Suppressor macrophage (primary cell): ENCODE results near the gene DCTN1.

Experiments used
- DNase-seq, 4 experiments: peaks; one replicate each; pipeline ENCODE4 v3.0.0-alpha.2; 2020 to 2022

The DCTN1 gene

DNA sequence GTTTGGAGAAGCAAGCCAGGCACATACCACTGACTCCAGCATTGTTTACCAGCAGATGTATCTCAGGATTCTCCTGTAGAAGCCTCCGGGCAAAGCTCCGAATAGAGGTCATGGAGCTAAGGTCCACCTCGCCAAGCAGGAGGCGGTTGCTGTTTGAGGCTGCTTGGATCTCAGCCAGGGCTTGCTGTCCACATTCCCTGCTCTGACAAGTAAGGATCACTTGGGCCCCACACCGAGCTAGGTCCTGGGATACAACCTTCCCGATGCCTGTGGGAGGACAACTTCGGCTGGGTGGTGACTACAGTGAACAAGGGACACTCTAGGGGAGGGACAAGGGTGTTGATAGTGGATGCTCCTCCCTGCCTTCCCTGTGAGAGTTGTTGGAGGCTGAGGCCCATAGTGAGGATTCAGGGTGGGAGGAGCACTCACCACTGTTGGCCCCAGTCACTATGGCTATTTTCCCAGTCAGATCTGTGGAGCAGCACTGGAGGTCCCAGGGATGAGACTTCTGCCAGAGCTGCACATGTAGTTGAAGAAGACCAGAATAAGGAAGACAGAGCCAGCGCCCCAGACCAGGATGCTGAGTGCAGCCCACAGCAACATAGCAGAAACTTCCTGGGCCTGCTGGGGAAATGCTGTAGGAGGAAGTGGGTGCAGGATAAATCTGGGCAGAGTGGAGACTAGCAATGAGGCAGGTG lies 33.0 kb upstream of the DCTN1 start:
- DNase-seq = peak; percentile 27 to 58 (median 48)

DNA sequence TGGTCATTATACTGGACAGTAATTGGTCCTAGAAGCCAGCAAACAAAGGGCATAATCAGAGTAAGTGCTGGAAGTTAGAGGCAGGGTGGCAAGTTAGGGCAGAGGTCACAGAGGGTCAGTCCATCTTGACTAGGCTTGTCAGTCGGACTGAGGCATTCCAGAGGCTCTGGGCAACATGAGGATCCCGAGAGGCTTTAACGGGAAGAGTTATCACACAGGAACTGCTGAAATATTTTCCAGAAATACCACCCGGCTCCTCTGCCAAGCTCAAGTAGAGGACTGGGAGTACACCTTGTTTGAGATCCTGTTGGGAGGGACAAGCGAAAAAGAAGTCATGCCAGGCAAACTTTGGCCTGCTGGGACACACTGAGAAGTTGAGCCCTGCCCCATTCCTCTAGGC lies 27.6 kb upstream of the DCTN1 start:
- DNase-seq = no peak

DNA sequence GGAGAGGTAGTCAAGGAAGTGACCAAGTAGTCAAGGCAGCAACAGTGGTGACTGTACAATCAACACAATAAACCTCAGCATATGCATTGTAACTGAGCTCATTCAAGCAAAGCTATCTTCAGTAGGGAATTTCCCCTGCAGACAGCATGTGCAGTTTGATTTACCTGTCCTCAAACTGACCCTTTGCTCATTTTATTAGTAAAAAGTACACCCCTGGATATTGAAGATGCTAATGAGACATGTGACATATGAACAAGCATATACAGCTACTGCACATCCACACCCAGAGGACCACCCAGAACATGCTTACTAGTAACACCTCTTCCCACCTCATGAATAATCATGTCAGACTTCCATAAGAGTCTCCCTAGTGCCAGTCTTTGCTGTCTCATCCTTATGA lies 25.9 kb upstream of the DCTN1 start:
- no peak for DNase-seq

DNA sequence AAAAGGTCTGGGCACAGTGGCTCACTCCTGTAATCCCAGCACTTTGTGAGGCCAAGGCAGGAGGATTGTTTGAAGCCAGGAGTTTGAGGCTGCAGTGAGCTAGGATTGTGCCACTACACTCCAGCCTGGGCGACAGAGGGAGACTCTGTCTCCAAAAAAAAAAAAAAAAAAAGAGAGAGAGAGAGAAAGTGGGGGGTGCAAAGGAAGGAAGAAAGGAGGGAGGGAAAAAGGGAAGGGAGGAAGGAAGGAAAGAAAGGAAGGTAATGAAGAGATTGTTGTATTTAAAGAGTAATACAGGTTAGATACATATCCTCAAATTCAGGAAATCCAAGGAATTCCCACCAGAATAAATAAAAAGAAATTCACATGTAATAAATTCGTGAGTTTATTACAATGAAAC lies 21.8 kb upstream of the DCTN1 start:
- DNase-seq = no peak

DNA sequence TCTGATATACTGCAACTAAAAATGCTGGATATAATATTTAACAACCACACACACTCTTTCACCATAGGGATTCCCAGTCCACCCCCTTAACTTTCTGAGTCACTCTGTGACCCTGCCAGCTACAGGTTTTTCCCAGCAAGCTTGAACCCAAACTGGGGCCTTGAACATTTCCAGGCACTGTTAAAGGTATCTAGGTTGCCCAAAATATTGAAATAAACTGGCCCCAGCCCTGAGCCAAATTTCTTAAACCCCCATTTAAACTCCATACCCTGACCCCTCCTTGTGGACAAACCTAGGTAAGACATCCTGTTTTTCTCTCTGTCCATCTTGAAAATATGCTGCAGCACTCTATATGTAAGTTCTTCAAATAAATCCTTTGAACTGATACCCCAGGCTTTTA lies 19.7 kb upstream of the DCTN1 start:
- DNase-seq = peak; percentile 35 to 50 (median 42)

- DNase-seq = no peak
Observed at GRCh38 chr2:74396149-74396548, 16.0 kb upstream of the DCTN1 start.

GRCh38 chr2:74393525-74393924 lies 13.4 kb upstream of the DCTN1 start:
- DNase-seq = no peak

- DNase-seq = no peak
Observed at GRCh38 chr2:74392449-74392743, 12.3 kb upstream of the DCTN1 start.

- peak; percentile 96 to 97 (median 96) for DNase-seq
Observed at GRCh38 chr2:74391580-74392448, 11.7 kb upstream of the DCTN1 start.

GRCh38 chr2:74391209-74391579 lies 11.1 kb upstream of the DCTN1 start:
- DNase-seq = peak in 3 of 4 experiments; percentile 11 to 21 (median 16)

- DNase-seq = no peak
Observed at GRCh38 chr2:74390606-74391005, 10.5 kb upstream of the DCTN1 start.

GRCh38 chr2:74387346-74387745 lies 7.2 kb upstream of the DCTN1 start:
- DNase-seq = no peak

DNA sequence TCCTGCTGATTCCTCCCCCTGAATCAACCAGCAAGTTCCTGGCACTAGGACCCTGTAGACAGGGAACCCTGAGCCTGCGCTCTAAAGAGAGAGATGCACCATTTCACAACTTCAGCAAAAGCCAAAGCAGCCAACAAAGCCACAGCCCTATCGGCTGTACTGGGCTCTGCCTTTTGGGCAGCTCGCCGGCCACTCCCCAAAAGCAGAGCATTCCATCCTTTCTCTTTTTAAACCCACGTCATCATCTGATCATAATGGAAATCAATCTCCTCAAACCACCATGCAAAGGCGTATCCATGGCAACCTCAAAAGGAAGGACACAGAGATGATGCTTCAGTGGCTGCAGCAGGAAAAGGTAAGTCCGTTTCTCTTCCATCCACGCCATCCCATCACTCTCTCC lies 5.3 kb upstream of the DCTN1 start:
- no peak for DNase-seq

DNA sequence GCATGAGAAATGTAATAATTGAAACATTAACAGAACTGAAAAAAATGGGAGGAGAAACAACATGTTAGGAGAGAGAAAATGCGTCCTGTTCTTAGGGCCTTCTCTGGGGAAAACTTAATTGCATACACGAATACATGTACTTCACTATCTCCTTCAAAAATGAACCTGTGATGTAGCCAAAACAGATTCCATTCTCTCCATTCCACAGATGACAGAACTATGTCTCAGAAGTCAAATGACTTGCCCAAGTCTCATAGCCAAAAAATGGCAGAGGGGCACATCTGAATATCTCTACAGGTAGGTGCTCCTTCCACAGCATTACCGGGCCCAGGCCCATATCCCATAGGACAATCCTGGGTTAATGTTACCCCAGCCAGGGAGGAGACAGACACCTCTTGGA lies 3.9 kb upstream of the DCTN1 start:
- no peak for DNase-seq

GRCh38 chr2:74383254-74383653 lies 3.1 kb upstream of the DCTN1 start:
- DNase-seq = no peak

DNA sequence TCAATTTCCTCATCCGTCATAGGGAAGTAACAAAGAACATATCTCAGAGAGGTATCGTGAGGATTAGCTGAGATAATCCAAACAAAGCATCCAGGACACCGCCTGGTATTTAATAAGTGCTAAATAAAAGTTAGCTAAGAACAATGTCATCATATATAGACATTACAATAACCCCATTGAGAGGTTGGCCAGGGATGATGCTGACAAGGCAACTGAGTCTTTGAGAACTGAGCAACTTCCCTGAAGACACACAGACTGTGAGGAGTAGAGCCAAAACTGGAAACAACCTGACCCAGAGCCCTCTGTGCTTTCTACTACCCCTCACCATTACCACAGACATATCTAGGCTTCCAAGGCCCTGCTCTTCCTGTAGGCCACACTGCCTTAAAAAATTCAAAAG lies 1.6 kb upstream of the DCTN1 start:
- no peak for DNase-seq

DNA sequence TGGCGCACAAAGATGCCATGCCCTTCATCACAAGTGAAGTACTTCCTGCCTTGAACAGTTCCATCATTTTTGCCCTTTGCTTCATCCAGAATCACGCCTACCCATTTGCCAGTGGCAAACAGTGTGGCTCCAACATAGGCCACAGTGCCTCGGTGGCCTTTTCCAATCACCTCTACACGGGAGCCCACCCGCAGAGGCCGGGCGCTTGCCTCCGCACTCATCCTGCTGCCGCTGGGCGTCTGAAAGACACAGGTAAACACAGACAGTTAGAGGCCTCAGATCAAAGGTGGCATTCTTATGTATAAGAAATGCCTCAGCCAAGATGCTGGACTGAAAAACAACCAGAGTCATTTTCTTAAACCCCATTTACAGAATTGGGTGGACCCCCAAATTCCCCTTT lies 2.1 kb downstream of the DCTN1 start:
- no peak for DNase-seq

DNA sequence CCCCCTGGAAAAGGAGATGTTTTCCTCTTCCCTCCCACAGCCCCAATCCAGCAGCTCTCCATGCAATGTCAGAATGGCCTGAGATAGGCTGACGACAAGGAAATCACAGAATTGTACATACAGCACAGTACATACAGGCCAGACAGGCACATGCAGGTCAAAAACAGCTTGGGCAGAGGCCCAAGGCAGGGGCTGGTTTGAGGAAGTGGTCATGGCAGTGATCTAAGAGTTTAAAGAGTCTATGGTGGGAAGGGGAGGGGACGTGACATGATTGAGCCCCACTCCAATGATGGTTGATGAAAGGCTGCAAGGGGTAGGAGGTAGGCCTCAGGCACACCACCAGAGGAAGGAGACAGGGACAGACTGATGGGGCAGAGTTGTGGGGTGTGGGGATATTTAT lies 4.3 kb downstream of the DCTN1 start:
- no peak for DNase-seq

DNA sequence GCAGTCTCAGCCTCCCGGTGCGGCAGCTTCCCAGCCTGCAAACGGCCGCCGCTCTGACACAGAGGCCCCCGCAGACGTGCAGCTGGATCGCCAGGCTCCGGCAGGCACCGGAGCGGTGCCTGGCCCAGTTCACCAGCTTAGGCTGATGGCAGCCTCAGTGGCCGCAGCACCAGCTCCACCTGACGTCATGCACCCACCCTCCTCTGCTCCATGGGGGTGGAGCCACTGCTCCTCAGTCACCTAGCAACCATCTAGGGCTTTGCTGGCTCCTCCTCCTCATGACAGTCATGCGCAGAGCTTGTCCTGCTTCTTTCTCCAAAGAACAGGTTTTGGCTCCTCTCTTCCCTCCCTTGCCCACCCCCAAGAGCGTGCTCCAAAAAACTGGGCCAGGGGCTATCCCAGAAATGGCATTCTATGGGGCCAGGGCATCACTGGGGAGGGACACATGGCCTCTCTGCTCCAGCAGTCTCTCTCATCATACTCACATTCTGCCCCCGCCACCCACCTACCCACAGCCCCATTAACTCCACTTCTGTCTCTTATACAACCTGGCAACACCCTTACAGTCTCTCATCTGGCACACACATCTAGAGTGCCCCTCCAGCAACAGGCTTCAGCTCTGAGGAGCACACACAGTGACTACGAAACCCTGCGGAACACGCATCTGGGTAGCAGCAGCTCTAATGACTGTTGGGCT lies 5.5 kb downstream of the DCTN1 start:
- DNase-seq = no peak

GRCh38 chr2:74373985-74374384 lies 6.1 kb downstream of the DCTN1 start:
- DNase-seq = no peak

DNA sequence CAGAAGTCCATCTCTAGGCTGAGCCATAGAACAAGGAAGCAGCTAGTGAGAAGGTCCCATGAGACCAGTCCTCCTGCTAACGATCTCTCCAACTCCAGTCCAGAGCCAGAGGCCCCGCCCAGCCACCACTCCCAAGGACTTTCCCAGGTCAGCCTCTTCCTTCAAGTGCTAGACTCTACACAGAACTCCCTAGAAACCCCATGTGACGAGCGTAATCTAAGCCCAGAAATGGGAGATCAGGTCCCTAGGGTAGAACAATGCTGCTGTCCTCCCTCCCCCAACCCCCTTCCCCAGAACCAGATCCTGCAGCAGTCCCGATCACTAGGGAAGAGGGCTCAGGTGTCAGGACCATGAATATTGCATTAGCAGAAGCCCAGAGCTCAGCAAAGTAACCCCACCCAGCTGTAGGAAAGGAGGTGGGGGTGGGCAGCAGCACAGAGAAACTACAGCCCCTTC lies 6.9 kb downstream of the DCTN1 start:
- DNase-seq = no peak

GRCh38 chr2:74372674-74373073 lies 7.4 kb downstream of the DCTN1 start:
- DNase-seq = no peak

DNA sequence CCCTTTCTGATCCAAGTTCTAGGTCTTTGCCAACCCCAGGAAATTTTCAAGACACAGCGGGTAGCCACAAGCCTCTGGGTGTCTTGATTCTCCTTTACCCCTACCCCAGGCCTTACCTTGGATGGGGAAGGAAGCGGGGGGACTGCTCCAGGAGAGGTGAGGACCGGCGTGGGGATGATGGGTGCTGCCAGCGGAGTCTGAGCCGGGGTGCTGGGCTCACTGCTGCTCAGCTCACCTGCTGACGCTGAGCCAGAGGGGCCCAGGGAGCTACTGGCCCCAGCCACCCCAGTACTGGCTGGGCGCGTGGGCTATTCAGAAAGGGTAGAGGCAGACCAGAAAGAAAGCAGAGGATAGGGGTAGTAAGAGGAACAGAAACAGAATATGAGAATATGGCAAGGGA lies 8.7 kb downstream of the DCTN1 start:
- no peak for DNase-seq

- DNase-seq = no peak
Observed at GRCh38 chr2:74369976-74370375, 10.1 kb downstream of the DCTN1 start.
